PC-3 (cell line): Measurements from ENCODE around the gene DLGAP5. TPM values are rescaled to one million over a fixed set of nuclear protein-coding genes. Genes with fewer than 3 reads are reported as not detected.

Source experiments
- ATAC-seq: fragments of 200-7000 bp; cut with Tn5 transposase; 2 replicates; pipeline ENCODE4 v1.9.1; 2020; ENCODE audit warnings: mild to moderate bottlenecking, moderate library complexity
- BruUV-seq: library from RNA; stranded (reverse); fragments of 400-500 nt; replicated peaks from 2 replicates; lab custom pipeline; 2021; lab: Mats Ljungman, UMichigan
- CTCF ChIA-PET: fragments of 300-600 bp; sonication (Branson Sonifier 250); formaldehyde crosslinking; loops from one replicate; lab custom pipeline; 2022; ENCODE audit warnings: antibody characterized with exemption; lab: Charles Lee
- POLR2A ChIA-PET: fragments of 300-600 bp; sonication (Branson Sonifier 250); formaldehyde crosslinking; loops from one replicate; lab custom pipeline; 2022; ENCODE audit warnings: antibody characterized with exemption; ENCODE audit not compliant: unreplicated experiment; lab: Charles Lee
- DNase-seq: peaks from one replicate; pipeline ENCODE4 v3.0.0-alpha.2; 2015
- H2AFZ ChIP-seq: fragments of 300-600 bp; sonication (generic); 2 replicates; pipeline ENCODE4 v1.6.0; 2016; ENCODE audit warnings: antibody characterized with exemption, low read length
- H3F3A ChIP-seq: fragments of 300-600 bp; sonication (generic); one replicate; pipeline ENCODE4 v1.6.0; 2017; ENCODE audit warnings: antibody characterized with exemption, low read length, control low read depth, mild to moderate bottlenecking; ENCODE audit not compliant: unreplicated experiment
- H3K27ac ChIP-seq: fragments of 300-600 bp; sonication (generic); 2 replicates; pipeline ENCODE4 v1.5.1; 2016; ENCODE audit warnings: mild to moderate bottlenecking, low read length
- H3K27me3 ChIP-seq: fragments of 300-600 bp; sonication (generic); 2 replicates; pipeline ENCODE4 v1.6.1; 2016; ENCODE audit warnings: low read length, mixed read lengths
- H3K36me3 ChIP-seq: fragments of 300-600 bp; sonication (generic); 2 replicates; pipeline ENCODE4 v1.6.1; 2016; ENCODE audit warnings: low read depth, mixed run types, low read length, mixed read lengths
- H3K4me1 ChIP-seq: fragments of 300-600 bp; sonication (generic); 2 replicates; pipeline ENCODE4 v1.5.1; 2016; ENCODE audit warnings: low read length; ENCODE audit not compliant: insufficient read depth
- H3K4me2 ChIP-seq: fragments of 300-600 bp; sonication (generic); 2 replicates; pipeline ENCODE4 v1.6.0; 2016; ENCODE audit warnings: low read length
- H3K4me3 ChIP-seq: fragments of 300-600 bp; sonication (generic); 2 replicates; pipeline ENCODE4 v1.5.1; 2016; ENCODE audit warnings: mild to moderate bottlenecking, low read length, mixed read lengths
- H3K79me2 ChIP-seq: fragments of 300-600 bp; sonication (generic); 2 replicates; pipeline ENCODE4 v1.6.1; 2017; ENCODE audit warnings: low read length, mixed read lengths
- H3K9ac ChIP-seq: fragments of 300-600 bp; sonication (generic); 2 replicates; pipeline ENCODE4 v1.6.0; 2016; ENCODE audit warnings: mild to moderate bottlenecking, low read length
- H3K9me2 ChIP-seq: fragments of 300-600 bp; sonication (generic); replicated peaks from 2 replicates; pipeline ENCODE4 v1.6.1; 2016; ENCODE audit warnings: mixed run types, low read length, mixed read lengths
- H3K9me3 ChIP-seq: fragments of 300-600 bp; sonication (generic); 2 replicates; pipeline ENCODE4 v1.6.1; 2016; ENCODE audit warnings: low read length, mixed read lengths
- H4K20me1 ChIP-seq: fragments of 300-600 bp; sonication (generic); 2 replicates; pipeline ENCODE4 v1.6.1; 2016; ENCODE audit warnings: low read length, mixed read lengths
- EZH2 ChIP-seq: fragments of 300-600 bp; sonication (generic); IDR thresholded peaks from one replicate; pipeline ENCODE4 v1.6.1; 2017; ENCODE audit warnings: antibody characterized with exemption, mild to moderate bottlenecking, low read length; ENCODE audit not compliant: unreplicated experiment
- EZH2phosphoT487 ChIP-seq: fragments of 300-600 bp; sonication (generic); IDR thresholded peaks from 2 replicates; pipeline ENCODE4 v1.6.1; 2018; ENCODE audit warnings: mild to moderate bottlenecking, antibody characterized with exemption, low read length, borderline replicate concordance
- intact Hi-C: fragments of 100-400 bp; cut with micrococcal nuclease; formaldehyde crosslinking; loops from 2 replicates; pipeline ENCODE4 v1.9.0; 2023
- total RNA-seq: library from RNA; depleted of rRNA; stranded (reverse); fragments of >200 nt; gene quantifications from 2 replicates; pipeline ENCODE4 v1.2.3, GENCODE V29; 2014
- TF ChIP-seq, protein P1 (sequence below): fragments of 300-600 bp; sonication (generic); conservative IDR thresholded peaks from 2 replicates; pipeline ENCODE4 v1.5.1; 2017; ENCODE audit warnings: antibody characterized with exemption, low read depth, mild to moderate bottlenecking, low read length

The DLGAP5 gene
- total RNA-seq, 1 experiment from 2014 or later: 97.9 TPM

DNA sequence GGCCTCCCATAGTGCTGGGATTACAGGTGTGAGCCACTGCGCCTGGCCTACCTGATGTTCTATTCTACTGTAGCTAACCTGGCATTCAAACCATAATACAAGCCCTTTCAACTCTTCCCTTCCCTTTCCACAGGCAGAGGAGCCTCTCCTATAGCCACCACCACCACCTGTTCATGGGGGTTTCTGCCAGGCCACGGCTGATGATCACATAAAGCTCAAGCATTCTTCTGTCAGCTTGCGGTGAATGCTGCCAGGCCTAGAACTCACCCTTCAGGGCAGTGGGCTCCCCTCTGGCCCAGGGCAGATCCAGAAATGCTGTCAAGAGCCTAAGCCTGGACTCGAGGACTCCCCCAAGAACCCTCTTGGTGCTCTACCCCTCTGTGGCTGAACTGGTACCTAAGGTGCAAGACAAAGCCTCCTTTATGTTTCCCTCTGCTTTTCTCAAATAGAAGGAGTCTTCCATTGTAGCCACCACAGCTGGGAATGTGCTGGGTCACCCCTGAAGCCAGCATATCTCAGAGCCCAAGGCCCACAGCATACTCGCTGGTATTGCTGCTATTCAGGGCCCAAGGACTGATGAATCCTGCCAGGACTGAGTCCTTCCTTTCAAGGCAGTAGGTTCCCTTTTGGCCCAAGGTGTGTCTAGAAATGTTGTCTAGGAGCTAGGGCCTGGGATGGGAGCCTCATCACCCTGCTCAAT, 3.4 kb upstream of the DLGAP5 start:
- TF ChIP-seq EZH2phosphoT487: no peak
- TF ChIP-seq, protein P1, sequence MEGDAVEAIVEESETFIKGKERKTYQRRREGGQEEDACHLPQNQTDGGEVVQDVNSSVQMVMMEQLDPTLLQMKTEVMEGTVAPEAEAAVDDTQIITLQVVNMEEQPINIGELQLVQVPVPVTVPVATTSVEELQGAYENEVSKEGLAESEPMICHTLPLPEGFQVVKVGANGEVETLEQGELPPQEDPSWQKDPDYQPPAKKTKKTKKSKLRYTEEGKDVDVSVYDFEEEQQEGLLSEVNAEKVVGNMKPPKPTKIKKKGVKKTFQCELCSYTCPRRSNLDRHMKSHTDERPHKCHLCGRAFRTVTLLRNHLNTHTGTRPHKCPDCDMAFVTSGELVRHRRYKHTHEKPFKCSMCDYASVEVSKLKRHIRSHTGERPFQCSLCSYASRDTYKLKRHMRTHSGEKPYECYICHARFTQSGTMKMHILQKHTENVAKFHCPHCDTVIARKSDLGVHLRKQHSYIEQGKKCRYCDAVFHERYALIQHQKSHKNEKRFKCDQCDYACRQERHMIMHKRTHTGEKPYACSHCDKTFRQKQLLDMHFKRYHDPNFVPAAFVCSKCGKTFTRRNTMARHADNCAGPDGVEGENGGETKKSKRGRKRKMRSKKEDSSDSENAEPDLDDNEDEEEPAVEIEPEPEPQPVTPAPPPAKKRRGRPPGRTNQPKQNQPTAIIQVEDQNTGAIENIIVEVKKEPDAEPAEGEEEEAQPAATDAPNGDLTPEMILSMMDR: no peak
- no peak for TF ChIP-seq EZH2
- no TSS peak for BruUV-seq
- no peaks in the 10 kb centered on the region for H3K9me3 ChIP-seq
- no peak overlapping the region for H3K9ac ChIP-seq
- H3K4me1 ChIP-seq: peaks cover 4% of the 10 kb centered on the region
- H3K9me2 ChIP-seq: no peaks in the 10 kb centered on the region
- no peak for ATAC-seq
- H3K4me3 ChIP-seq: no peak overlapping the region
- H3K27ac ChIP-seq: no peak overlapping the region
- no peak for DNase-seq
- H3F3A ChIP-seq: no peaks in the 10 kb centered on the region
- no peak overlapping the region for H3K4me2 ChIP-seq
- ChIA-PET POLR2A (no interaction called here), CTCF (no interaction called here)
- no peak overlapping the region for H2AFZ ChIP-seq
- no peaks in the 10 kb centered on the region for H4K20me1 ChIP-seq
- intact Hi-C loops: no loop called here
- no peaks in the 10 kb centered on the region for H3K36me3 ChIP-seq
- H3K79me2 ChIP-seq: peaks cover 16% of the 10 kb centered on the region
- no peaks in the 10 kb centered on the region for H3K27me3 ChIP-seq

DNA sequence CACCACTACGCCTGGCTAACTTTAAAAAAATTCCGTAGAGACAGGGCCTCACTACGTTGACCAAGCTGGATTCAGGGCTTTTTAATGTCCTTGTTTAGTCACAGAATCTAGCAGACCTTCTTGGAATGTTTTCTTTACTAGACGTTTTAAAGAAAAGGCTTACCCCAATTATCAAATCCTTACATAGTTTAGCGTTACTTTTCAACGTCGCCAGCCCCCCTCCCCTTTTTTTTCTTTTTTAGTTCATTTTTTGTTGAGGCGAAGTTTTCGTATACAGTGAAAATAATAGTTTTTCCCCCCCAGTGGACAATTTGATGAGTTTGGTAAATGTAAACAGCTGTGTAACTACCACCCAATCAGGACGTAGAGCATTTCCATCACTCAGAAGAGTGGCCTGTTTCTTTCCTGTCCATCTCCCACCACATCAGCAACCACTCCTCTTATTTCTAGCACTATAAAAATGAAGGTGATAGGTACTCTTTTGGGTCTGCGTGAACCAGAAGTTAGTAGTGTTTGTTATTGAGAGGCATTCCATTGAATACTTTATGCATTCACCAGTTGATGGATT, 753 bp upstream of the DLGAP5 start:
- BruUV-seq: TSS peak; percentile 93
- H3K9ac ChIP-seq: peak overlapping the region; percentile 47
- ChIA-PET POLR2A (interaction anchor here (0.7 kb wide), 1 partner anchor 1399 kb away, joined by 3 read pairs; no protein-coding TSS in a partner anchor), CTCF (interaction anchor here (0.6 to 0.7 kb wide), 2 partner anchors 447 to 674 kb away, joined by 3 to 4 read pairs; no protein-coding TSS in a partner anchor)
- no peaks in the 10 kb centered on the region for H3K9me3 ChIP-seq
- ATAC-seq (no peak), DNase-seq (no peak)
- no peaks in the 10 kb centered on the region for H3K27me3 ChIP-seq
- peaks cover 12% of the 10 kb centered on the region; the same call in 1 of the 2 replicates for H4K20me1 ChIP-seq
- TF ChIP-seq, protein P1: no peak
- no peak for TF ChIP-seq EZH2phosphoT487
- TF ChIP-seq EZH2: no peak
- peaks cover 16% of the 10 kb centered on the region for H3K4me1 ChIP-seq
- peaks cover 41% of the 10 kb centered on the region for H3K79me2 ChIP-seq
- intact Hi-C loops: no loop called here
- peak overlapping the region; percentile 85 for H3K4me2 ChIP-seq
- H3K4me3 ChIP-seq: peak overlapping the region; percentile 73
- no peaks in the 10 kb centered on the region for H3K9me2 ChIP-seq
- no peak overlapping the region for H3K27ac ChIP-seq
- peaks cover 13% of the 10 kb centered on the region; the same call in 1 of the 2 replicates for H3K36me3 ChIP-seq
- H2AFZ ChIP-seq: peak overlapping the region; percentile 88
- no peaks in the 10 kb centered on the region for H3F3A ChIP-seq

DNA sequence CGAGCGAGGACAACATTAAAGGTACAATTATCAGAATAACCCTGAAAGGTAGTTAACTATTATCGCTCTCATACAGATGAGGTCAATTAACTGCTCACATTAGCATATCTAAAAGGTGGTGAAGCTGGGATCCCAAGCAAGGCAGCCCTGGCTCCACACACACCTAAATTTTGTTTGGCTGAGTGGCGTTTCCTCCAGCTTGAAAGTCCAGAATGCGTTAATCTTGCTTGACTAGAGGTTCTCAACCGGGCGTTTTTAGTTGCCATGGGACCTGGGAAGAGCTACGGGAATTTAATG, 531 bp downstream of the DLGAP5 start:
- Histone ChIP-seq H3K4me3 (peak overlapping the region; percentile 73), H3K27me3 (no peaks in the 10 kb centered on the region), H3K9ac (peak overlapping the region; percentile 59), H3K27ac (peak overlapping the region; percentile 5), H2AFZ (peak overlapping the region; percentile 88), H3K9me3 (no peaks in the 10 kb centered on the region), H3K36me3 (peaks cover 19% of the 10 kb centered on the region; the same call in 1 of the 2 replicates), H3F3A (no peaks in the 10 kb centered on the region), H3K4me2 (peak overlapping the region; percentile 85), H3K4me1 (peaks cover 16% of the 10 kb centered on the region), H4K20me1 (peaks cover 12% of the 10 kb centered on the region; the same call in 1 of the 2 replicates), H3K9me2 (no peaks in the 10 kb centered on the region), H3K79me2 (peaks cover 51% of the 10 kb centered on the region)
- ATAC-seq (peak; percentile 12; the same call in 1 of the 2 replicates), DNase-seq (no peak)
- ChIA-PET CTCF (interaction anchor here (0.6 kb wide), 5 partner anchors 233 to 1285 kb away, joined by 5 to 10 read pairs (median 8); no protein-coding TSS in a partner anchor), POLR2A (no interaction called here)
- BruUV-seq: no TSS peak
- no peak for TF ChIP-seq EZH2
- TF ChIP-seq EZH2phosphoT487: no peak
- TF ChIP-seq, protein P1: no peak
- intact Hi-C loops: loop anchor here (2.0 kb wide), 1 partner anchor 60 kb away; no protein-coding TSS in a partner anchor
